ENCODE data around the gene IL34. TPM values are rescaled to one million over a fixed set of nuclear protein-coding genes. Genes with fewer than 3 reads are reported as not detected.

Gene IL34
- total and polyA plus RNA-seq, 3 experiments from 2014 or later, result not detected

GRCh38 chr16:70675851-70676513, 29.6 kb downstream of the IL34 start:
- no peaks in the 10 kb centered on the region for H3K9me3 Mint-ChIP-seq
- H3K27ac Mint-ChIP-seq, result no peak overlapping the region
- Histone ChIP-seq H3K36me3 (ENCODE audit: insufficient read depth, low read length) (no peaks in the 10 kb centered on the region), H3K27me3 (ENCODE audit: insufficient read depth, low read length, poor library complexity, severe bottlenecking) (no peaks in the 10 kb centered on the region), H3K27ac (ENCODE audit: low read depth, low read length) (no peak overlapping the region), H3K4me1 (ENCODE audit: insufficient read depth, low read length) (no peaks in the 10 kb centered on the region), H3K9me3 (ENCODE audit: low read length) (no peaks in the 10 kb centered on the region), H3K4me3 (ENCODE audit: low read length) (no peak overlapping the region)
- ChIA-PET POLR2A (no interaction called here), CTCF (no interaction called here)
- DNase-seq, result peak in 1 of 5 donors; percentile 25
- no peaks in the 10 kb centered on the region for H3K27me3 Mint-ChIP-seq
- no peaks in the 10 kb centered on the region for H3K36me3 Mint-ChIP-seq
- H3K4me3 Mint-ChIP-seq, result no peak overlapping the region
- peaks cover 9 to 15% (median 11%) of the 10 kb centered on the region in 3 donors for H3K4me1 Mint-ChIP-seq

GRCh38 chr16:70676675-70677498, 30.5 kb downstream of the IL34 start:
- Mint-ChIP-seq H3K4me3 (no peak overlapping the region), H3K4me1 (peaks cover 9 to 15% (median 11%) of the 10 kb centered on the region in 3 donors), H3K9me3 (no peaks in the 10 kb centered on the region), H3K27me3 (no peaks in the 10 kb centered on the region), H3K27ac (no peak overlapping the region), H3K36me3 (no peaks in the 10 kb centered on the region)
- POLR2A ChIA-PET, result no interaction called here
- DNase-seq, result peak in 1 of 5 donors; percentile 23
- Histone ChIP-seq H3K27me3 (ENCODE audit: insufficient read depth, low read length, poor library complexity, severe bottlenecking) (no peaks in the 10 kb centered on the region), H3K9me3 (ENCODE audit: low read length) (no peaks in the 10 kb centered on the region), H3K4me3 (ENCODE audit: low read length) (no peak overlapping the region), H3K4me1 (ENCODE audit: insufficient read depth, low read length) (no peaks in the 10 kb centered on the region), H3K27ac (ENCODE audit: low read depth, low read length) (no peak overlapping the region), H3K36me3 (ENCODE audit: insufficient read depth, low read length) (no peaks in the 10 kb centered on the region)
- CTCF ChIA-PET, result interaction anchor here (0.8 kb wide), 1 partner anchor 10 kb away, joined by 3 read pairs; no protein-coding TSS in a partner anchor

- H3K4me1 ChIP-seq (ENCODE audit: insufficient read depth, low read length), result no peaks in the 10 kb centered on the region
- DNase-seq, result peak in 1 of 5 donors; percentile 43
- ChIA-PET CTCF (interaction anchor here (0.8 to 1.3 kb wide), 2 partner anchors 10 to 42 kb away, joined by 3 to 4 read pairs; no protein-coding TSS in a partner anchor), POLR2A (no interaction called here)
- H3K9me3 ChIP-seq (ENCODE audit: low read length), result no peaks in the 10 kb centered on the region
- no peak overlapping the region for H3K27ac ChIP-seq (ENCODE audit: low read depth, low read length)
- no peaks in the 10 kb centered on the region for H3K9me3 Mint-ChIP-seq
- no peak overlapping the region for H3K4me3 Mint-ChIP-seq
- peaks cover 9 to 15% (median 11%) of the 10 kb centered on the region in 3 donors for H3K4me1 Mint-ChIP-seq
- no peaks in the 10 kb centered on the region for H3K27me3 ChIP-seq (ENCODE audit: insufficient read depth, low read length, poor library complexity, severe bottlenecking)
- H3K36me3 ChIP-seq (ENCODE audit: insufficient read depth, low read length), result no peaks in the 10 kb centered on the region
- no peak overlapping the region for H3K27ac Mint-ChIP-seq
- no peaks in the 10 kb centered on the region for H3K36me3 Mint-ChIP-seq
- H3K27me3 Mint-ChIP-seq, result peaks cover 3 to 4% of the 10 kb centered on the region in 2 donors
- H3K4me3 ChIP-seq (ENCODE audit: low read length), result no peak overlapping the region
Measured at GRCh38 chr16:70677499-70678120, 31.3 kb downstream of the IL34 start.

GRCh38 chr16:70678121-70678897, 31.9 kb downstream of the IL34 start:
- no peaks in the 10 kb centered on the region for H3K9me3 ChIP-seq (ENCODE audit: low read length)
- Mint-ChIP-seq H3K9me3 (no peaks in the 10 kb centered on the region), H3K27ac (peak overlapping the region in 2 of 8 donors; percentile 57 to 87), H3K36me3 (no peaks in the 10 kb centered on the region), H3K4me3 (no peak overlapping the region), H3K27me3 (peaks cover 5 to 6% of the 10 kb centered on the region in 2 donors), H3K4me1 (peaks cover 9 to 15% (median 11%) of the 10 kb centered on the region in 3 donors)
- no peak overlapping the region for H3K4me3 ChIP-seq (ENCODE audit: low read length)
- H3K27ac ChIP-seq (ENCODE audit: low read depth, low read length), result no peak overlapping the region
- ChIA-PET CTCF (interaction anchor here (0.8 to 3.3 kb wide), 4 partner anchors 9 to 91 kb away, joined by 3 to 29 read pairs (median 4); no protein-coding TSS in a partner anchor), POLR2A (interaction anchor here (1.0 kb wide), 1 partner anchor 10 kb away, joined by 3 read pairs; no protein-coding TSS in a partner anchor)
- H3K27me3 ChIP-seq (ENCODE audit: insufficient read depth, low read length, poor library complexity, severe bottlenecking), result no peaks in the 10 kb centered on the region
- DNase-seq, result peak in 1 of 5 donors; percentile 44
- no peaks in the 10 kb centered on the region for H3K4me1 ChIP-seq (ENCODE audit: insufficient read depth, low read length)
- no peaks in the 10 kb centered on the region for H3K36me3 ChIP-seq (ENCODE audit: insufficient read depth, low read length)

DNA sequence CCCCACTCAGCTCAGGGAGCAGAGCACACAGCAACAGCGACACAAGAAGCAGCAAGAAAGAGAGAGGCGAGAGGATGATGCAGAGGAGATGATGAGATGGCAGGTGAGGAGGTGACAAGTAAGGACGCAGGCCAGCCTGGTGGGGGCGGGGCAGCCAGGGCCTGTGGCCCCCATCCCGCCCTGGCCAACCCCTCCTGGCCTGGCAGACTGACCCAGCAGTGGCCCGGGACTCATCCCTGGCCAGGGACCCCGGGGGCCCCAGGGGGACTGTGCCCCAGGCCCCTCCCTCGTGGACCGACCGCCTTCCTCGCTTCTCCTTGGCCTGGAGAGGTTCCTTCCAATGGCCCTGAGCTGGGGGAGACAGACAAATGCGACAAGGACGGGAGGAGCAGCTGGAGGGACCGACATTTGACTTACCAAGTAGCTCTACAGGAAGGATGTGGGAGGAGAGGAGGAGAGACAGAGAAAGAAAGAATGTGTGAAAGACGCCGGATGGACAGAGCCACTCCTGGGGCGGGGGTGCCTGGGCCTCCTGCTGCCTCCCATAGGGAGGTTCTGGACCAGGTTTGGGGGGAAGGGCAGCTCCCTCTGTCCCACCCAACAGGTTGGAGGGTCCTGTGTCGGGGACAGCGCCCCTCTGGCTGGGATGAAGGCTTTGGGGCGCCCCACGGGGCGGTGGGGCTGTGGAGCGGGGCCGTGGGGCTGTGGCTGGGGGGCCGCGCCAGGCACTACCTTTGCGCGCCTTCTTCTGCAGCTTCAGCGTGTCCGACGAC, 32.7 kb downstream of the IL34 start:
- peak overlapping the region in 2 of 8 donors; percentile 57 to 87 for H3K27ac Mint-ChIP-seq
- no peaks in the 10 kb centered on the region for H3K36me3 Mint-ChIP-seq
- POLR2A ChIA-PET, result interaction anchor here (1.0 kb wide), 1 partner anchor 9 kb away, joined by 3 read pairs; no protein-coding TSS in a partner anchor
- CTCF ChIA-PET, result interaction anchor here (1.3 to 3.3 kb wide), 3 partner anchors 40 to 91 kb away, joined by 4 to 29 read pairs (median 4); no protein-coding TSS in a partner anchor
- peak overlapping the region in 2 of 7 donors; percentile 37 to 49 for H3K4me3 Mint-ChIP-seq
- peaks cover 9 to 15% (median 11%) of the 10 kb centered on the region in 3 donors for H3K4me1 Mint-ChIP-seq
- Histone ChIP-seq H3K9me3 (ENCODE audit: low read length) (no peaks in the 10 kb centered on the region), H3K27ac (ENCODE audit: low read depth, low read length) (no peak overlapping the region), H3K4me1 (ENCODE audit: insufficient read depth, low read length) (no peaks in the 10 kb centered on the region), H3K4me3 (ENCODE audit: low read length) (no peak overlapping the region), H3K27me3 (ENCODE audit: insufficient read depth, low read length, poor library complexity, severe bottlenecking) (no peaks in the 10 kb centered on the region), H3K36me3 (ENCODE audit: insufficient read depth, low read length) (no peaks in the 10 kb centered on the region)
- DNase-seq, result peak in 1 of 5 donors; percentile 39
- H3K27me3 Mint-ChIP-seq, result peaks cover 5 to 12% of the 10 kb centered on the region in 2 donors
- H3K9me3 Mint-ChIP-seq, result no peaks in the 10 kb centered on the region

DNA sequence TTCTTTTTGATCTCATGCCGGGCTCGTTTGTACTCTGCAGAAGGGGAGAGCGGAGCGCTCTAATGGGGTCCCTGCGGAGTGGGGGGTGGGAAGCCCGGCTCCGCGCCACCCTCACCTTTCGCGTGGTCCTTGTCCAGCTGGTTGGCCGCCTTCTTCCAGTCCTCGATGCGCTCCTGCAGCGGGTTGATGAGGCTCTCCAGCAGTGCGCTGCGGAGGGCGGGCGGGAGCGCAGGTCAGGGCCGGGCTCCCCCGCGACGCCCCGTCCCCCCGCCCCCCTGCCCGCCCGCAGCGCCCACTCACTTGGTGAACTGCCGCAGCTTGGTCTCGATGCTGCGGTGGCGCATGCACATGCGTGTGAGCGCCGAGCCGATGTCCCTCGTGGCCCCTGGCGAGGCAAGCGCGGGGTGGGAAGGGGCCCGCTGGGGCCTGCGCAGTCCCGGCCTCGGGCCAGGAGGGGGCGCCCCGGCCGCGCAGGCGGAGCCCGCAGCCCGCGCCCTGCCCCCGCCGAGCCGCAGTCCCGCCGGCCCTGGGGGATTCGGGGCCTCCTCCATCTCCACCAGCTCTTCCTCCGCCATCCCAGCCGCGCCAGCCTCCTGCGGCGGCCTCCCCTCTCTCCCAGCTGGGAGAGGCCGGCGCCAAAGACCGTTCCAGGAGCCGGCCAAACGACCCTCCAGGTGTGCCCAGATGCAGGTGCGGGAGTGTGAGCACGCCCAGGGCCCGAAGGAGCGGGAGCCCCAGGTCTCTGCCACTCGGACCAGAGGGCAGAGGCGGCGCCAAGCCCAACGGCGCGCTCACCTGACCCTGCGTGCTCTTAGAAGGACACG, 33.5 kb downstream of the IL34 start:
- POLR2A ChIA-PET, result interaction anchor here (1.0 kb wide), 1 partner anchor 9 kb away, joined by 3 read pairs; no protein-coding TSS in a partner anchor
- Mint-ChIP-seq H3K27me3 (peaks cover 5 to 12% of the 10 kb centered on the region in 2 donors), H3K36me3 (no peaks in the 10 kb centered on the region), H3K4me3 (no peak overlapping the region), H3K4me1 (peaks cover 9 to 18% (median 11%) of the 10 kb centered on the region in 3 donors), H3K9me3 (no peaks in the 10 kb centered on the region), H3K27ac (no peak overlapping the region)
- CTCF ChIA-PET, result interaction anchor here (1.7 to 3.3 kb wide), 2 partner anchors 87 to 90 kb away, joined by 4 to 29 read pairs; no protein-coding TSS in a partner anchor
- no peak overlapping the region for H3K27ac ChIP-seq (ENCODE audit: low read depth, low read length)
- H3K4me3 ChIP-seq (ENCODE audit: low read length), result no peak overlapping the region
- no peaks in the 10 kb centered on the region for H3K4me1 ChIP-seq (ENCODE audit: insufficient read depth, low read length)
- no peaks in the 10 kb centered on the region for H3K9me3 ChIP-seq (ENCODE audit: low read length)
- no peaks in the 10 kb centered on the region for H3K36me3 ChIP-seq (ENCODE audit: insufficient read depth, low read length)
- DNase-seq, result peak in 2 of 5 donors; percentile 33 to 39
- H3K27me3 ChIP-seq (ENCODE audit: insufficient read depth, low read length, poor library complexity, severe bottlenecking), result peaks cover 5% of the 10 kb centered on the region

Data from CD8-positive, alpha-beta memory T cell (primary cell).